ENCODE data around the gene C19orf38.

- no peak for TF ChIP-seq AFF4 (CRISPR knock-in tag; IDR thresholded peaks at IDR 0.05; ENCODE audit: borderline replicate concordance)
- TF ChIP-seq, protein P1, sequence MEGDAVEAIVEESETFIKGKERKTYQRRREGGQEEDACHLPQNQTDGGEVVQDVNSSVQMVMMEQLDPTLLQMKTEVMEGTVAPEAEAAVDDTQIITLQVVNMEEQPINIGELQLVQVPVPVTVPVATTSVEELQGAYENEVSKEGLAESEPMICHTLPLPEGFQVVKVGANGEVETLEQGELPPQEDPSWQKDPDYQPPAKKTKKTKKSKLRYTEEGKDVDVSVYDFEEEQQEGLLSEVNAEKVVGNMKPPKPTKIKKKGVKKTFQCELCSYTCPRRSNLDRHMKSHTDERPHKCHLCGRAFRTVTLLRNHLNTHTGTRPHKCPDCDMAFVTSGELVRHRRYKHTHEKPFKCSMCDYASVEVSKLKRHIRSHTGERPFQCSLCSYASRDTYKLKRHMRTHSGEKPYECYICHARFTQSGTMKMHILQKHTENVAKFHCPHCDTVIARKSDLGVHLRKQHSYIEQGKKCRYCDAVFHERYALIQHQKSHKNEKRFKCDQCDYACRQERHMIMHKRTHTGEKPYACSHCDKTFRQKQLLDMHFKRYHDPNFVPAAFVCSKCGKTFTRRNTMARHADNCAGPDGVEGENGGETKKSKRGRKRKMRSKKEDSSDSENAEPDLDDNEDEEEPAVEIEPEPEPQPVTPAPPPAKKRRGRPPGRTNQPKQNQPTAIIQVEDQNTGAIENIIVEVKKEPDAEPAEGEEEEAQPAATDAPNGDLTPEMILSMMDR (IDR thresholded peaks at IDR 0.05) = no peak
- no peak for TF ChIP-seq ZBTB43 (CRISPR knock-in tag; IDR thresholded peaks at IDR 0.05)
- TF ChIP-seq, protein P2, sequence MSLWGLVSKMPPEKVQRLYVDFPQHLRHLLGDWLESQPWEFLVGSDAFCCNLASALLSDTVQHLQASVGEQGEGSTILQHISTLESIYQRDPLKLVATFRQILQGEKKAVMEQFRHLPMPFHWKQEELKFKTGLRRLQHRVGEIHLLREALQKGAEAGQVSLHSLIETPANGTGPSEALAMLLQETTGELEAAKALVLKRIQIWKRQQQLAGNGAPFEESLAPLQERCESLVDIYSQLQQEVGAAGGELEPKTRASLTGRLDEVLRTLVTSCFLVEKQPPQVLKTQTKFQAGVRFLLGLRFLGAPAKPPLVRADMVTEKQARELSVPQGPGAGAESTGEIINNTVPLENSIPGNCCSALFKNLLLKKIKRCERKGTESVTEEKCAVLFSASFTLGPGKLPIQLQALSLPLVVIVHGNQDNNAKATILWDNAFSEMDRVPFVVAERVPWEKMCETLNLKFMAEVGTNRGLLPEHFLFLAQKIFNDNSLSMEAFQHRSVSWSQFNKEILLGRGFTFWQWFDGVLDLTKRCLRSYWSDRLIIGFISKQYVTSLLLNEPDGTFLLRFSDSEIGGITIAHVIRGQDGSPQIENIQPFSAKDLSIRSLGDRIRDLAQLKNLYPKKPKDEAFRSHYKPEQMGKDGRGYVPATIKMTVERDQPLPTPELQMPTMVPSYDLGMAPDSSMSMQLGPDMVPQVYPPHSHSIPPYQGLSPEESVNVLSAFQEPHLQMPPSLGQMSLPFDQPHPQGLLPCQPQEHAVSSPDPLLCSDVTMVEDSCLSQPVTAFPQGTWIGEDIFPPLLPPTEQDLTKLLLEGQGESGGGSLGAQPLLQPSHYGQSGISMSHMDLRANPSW (CRISPR knock-in tag; conservative IDR thresholded peaks at IDR 0.05; ENCODE audit: low read depth) = no peak
- TF ChIP-seq, protein P3, sequence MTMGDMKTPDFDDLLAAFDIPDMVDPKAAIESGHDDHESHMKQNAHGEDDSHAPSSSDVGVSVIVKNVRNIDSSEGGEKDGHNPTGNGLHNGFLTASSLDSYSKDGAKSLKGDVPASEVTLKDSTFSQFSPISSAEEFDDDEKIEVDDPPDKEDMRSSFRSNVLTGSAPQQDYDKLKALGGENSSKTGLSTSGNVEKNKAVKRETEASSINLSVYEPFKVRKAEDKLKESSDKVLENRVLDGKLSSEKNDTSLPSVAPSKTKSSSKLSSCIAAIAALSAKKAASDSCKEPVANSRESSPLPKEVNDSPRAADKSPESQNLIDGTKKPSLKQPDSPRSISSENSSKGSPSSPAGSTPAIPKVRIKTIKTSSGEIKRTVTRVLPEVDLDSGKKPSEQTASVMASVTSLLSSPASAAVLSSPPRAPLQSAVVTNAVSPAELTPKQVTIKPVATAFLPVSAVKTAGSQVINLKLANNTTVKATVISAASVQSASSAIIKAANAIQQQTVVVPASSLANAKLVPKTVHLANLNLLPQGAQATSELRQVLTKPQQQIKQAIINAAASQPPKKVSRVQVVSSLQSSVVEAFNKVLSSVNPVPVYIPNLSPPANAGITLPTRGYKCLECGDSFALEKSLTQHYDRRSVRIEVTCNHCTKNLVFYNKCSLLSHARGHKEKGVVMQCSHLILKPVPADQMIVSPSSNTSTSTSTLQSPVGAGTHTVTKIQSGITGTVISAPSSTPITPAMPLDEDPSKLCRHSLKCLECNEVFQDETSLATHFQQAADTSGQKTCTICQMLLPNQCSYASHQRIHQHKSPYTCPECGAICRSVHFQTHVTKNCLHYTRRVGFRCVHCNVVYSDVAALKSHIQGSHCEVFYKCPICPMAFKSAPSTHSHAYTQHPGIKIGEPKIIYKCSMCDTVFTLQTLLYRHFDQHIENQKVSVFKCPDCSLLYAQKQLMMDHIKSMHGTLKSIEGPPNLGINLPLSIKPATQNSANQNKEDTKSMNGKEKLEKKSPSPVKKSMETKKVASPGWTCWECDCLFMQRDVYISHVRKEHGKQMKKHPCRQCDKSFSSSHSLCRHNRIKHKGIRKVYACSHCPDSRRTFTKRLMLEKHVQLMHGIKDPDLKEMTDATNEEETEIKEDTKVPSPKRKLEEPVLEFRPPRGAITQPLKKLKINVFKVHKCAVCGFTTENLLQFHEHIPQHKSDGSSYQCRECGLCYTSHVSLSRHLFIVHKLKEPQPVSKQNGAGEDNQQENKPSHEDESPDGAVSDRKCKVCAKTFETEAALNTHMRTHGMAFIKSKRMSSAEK (CRISPR knock-in tag; IDR thresholded peaks at IDR 0.05; ENCODE audit: borderline replicate concordance) = no peak
- no peak for TF ChIP-seq NR3C1 (CRISPR knock-in tag; conservative IDR thresholded peaks at IDR 0.05; ENCODE audit: low read depth)
- TF ChIP-seq, protein P4, sequence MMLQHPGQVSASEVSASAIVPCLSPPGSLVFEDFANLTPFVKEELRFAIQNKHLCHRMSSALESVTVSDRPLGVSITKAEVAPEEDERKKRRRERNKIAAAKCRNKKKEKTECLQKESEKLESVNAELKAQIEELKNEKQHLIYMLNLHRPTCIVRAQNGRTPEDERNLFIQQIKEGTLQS (CRISPR knock-in tag; conservative IDR thresholded peaks at IDR 0.05) = no peak
- TF ChIP-seq CREB1 (CRISPR knock-in tag; IDR thresholded peaks at IDR 0.05) = no peak
- TF ChIP-seq ZNF671 (CRISPR knock-in tag; IDR thresholded peaks at IDR 0.05) = no peak
- TF ChIP-seq ETV6 (CRISPR knock-in tag; IDR thresholded peaks at IDR 0.05) = no peak
These were observed 4.7 kb downstream of the C19orf38 start for GRCh38 chr19:10852941-10853340.

Measured in WTC11 (cell line).